Measurements from ENCODE around the gene FXYD7.
"Not testable (repeated sequence)": the region's sequence is repeated elsewhere in the genome, so short reads cannot be mapped to it uniquely, and the experiment has no call there.

The FXYD7 gene

GRCh38 chr19:35146746-35147459 is 3.8 kb downstream of the FXYD7 start:
- no peak for DNase-seq

DNA sequence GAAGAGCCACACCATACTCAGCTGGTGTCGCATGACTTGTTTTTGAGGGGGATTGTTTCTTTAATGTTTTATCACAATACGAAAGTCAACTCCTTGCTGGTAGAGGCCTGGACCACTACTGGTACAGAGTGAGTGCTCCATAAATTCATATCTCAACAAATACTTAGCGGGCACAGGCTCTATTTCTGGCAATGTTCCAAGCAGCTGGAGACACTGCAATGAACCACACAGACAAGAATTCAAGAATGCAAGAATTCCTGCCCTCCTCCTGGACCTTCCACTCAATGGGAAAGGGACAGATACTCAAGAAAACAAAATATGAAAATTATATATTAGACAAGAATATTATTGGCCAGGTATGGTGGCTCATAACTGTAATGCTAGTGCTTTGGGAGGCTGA is 6.4 kb downstream of the FXYD7 start:
- DNase-seq = no peak

DNA sequence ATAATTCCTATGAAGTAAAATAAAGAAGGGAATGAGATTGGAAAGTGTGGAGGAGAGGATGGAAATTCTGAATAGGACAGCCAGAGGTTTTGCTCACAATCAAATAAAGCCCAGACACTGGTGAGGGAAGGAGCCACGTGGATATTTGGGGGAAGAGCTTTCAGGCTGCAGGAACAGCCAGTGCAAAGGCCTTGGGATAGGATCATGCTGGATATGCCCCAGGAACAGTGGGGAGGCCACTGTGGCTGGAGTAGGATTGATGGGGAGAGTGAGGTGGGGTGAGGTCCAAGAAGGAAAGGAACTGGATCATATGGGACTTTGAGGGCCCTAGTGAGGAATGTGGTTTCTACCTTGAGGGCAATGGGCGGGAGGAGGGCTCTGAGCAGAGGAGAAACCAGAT is 7.4 kb downstream of the FXYD7 start:
- no peak for DNase-seq

GRCh38 chr19:35151273-35152065 is 8.4 kb downstream of the FXYD7 start:
- DNase-seq = no peak

GRCh38 chr19:35153129-35153522 is 10.1 kb downstream of the FXYD7 start:
- DNase-seq = not testable (repeated sequence)

- DNase-seq = peak; percentile 59
These were observed 10.9 kb downstream of the FXYD7 start for GRCh38 chr19:35153701-35154524.

DNA sequence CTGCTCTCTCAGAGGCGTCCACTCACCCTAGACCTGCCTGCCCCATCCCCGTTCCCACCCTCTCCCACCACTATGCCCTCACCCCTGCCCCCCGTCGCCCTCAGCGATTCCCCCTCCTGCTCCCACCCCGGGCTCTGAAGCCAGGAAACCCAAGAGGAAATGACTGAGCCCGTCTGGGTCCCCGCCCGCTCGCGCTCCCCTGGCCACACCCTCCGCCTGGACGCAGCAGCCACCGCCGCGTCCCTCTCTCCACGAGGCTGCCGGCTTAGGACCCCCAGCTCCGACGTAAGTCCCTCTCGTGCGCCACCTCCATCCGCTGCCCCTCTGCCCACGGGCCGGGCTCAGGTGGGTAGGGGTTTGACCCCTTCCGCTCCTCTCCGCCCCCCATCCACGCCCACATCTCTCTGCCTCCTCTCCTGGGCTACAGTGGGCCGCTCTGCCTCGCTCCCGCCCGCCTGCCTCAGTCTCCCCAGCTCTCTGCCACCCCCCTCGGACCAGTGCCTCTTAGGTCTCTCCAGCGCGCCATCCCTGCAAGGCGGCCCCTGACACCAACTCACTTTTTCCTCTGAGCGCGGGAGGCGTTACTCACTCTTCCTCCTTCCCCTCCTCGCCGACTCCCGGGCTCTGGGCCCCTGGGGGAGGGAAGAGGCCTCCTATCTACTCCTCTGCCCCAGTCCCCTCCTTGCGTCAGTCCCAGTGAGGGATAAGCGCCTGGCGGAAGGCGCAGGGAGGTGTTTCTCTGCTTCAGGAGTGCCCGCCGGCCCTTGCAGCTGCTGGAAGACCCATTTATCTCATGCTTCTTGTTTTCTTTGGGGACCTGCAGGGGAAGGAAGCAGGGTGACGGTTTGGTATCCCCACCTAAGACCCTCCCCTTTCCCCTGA is 11.7 kb downstream of the FXYD7 start, which contains the start of gene FXYD5:
Gene FXYD5 (plus strand): TSS at position 211 of the 882 bp plus-strand sequence. CDS start 816 bp downstream, outside the sequence.
- DNase-seq = peak; percentile 44

GRCh38 chr19:35155441-35155840 is 12.4 kb downstream of the FXYD7 start:
- no peak for DNase-seq

- no peak for DNase-seq
These were observed 13.1 kb downstream of the FXYD7 start for GRCh38 chr19:35155981-35156672.

GRCh38 chr19:35156673-35157014 is 13.6 kb downstream of the FXYD7 start:
- DNase-seq = no peak

DNA sequence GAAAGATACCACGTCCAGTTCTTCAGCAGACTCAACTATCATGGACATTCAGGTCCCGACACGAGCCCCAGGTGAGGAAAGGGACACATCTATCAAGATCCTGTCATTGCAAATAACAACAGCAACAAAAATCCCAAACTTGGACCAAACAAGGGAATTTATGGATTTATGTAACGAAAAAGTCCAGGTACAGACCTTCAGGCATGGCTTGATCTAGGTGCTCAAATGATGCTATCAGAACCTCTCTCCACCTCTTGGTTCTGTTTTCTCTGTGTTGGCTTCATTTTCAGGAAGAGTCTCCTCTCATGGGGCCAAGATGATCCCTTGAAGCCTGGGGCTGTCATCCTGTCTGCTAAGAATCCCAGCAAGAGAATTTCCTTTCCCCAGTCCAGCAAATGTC is 14.4 kb downstream of the FXYD7 start:
- no peak for DNase-seq

- DNase-seq = no peak
These were observed 16.6 kb downstream of the FXYD7 start for GRCh38 chr19:35159606-35160005.

- DNase-seq = no peak
These were observed 17.8 kb downstream of the FXYD7 start for GRCh38 chr19:35160629-35161433.

GRCh38 chr19:35161434-35161743 is 18.3 kb downstream of the FXYD7 start:
- no peak for DNase-seq

GRCh38 chr19:35162471-35163326 is 19.6 kb downstream of the FXYD7 start:
- DNase-seq = no peak

DNA sequence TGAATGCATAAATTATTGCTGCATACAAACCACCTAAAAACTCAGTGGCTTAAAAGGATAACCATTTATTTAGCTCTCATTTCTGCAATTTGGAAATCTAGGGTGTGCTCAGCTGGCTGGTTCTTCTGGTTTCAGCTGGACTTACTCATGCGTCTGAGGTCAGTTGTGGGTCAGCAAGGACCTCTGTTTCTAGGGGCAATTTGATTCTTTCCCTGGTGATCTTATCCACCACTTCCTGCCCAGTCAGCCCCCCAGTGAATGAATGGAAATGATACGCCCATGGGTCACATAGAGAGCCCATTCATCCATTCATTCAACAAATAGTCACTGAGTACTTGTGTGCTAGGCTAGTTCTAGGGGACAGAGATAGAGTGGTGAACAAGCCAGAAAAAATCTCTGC is 21.4 kb downstream of the FXYD7 start:
- no peak for DNase-seq

GRCh38 chr19:35165200-35166058 is 22.4 kb downstream of the FXYD7 start:
- DNase-seq = no peak

- no peak for DNase-seq
These were observed 23.3 kb downstream of the FXYD7 start for GRCh38 chr19:35166100-35167063.

Data from effector CD8-positive, alpha-beta T cell (primary cell).